ENCODE results near the gene LRRC17.
A peak's percentile ranks its signal among the peaks of the same experiment; 100 is the strongest.
"Not testable (repeated sequence)": the region's sequence is repeated elsewhere in the genome, so short reads cannot be mapped to it uniquely, and the experiment has no call there.

Gene LRRC17

DNA sequence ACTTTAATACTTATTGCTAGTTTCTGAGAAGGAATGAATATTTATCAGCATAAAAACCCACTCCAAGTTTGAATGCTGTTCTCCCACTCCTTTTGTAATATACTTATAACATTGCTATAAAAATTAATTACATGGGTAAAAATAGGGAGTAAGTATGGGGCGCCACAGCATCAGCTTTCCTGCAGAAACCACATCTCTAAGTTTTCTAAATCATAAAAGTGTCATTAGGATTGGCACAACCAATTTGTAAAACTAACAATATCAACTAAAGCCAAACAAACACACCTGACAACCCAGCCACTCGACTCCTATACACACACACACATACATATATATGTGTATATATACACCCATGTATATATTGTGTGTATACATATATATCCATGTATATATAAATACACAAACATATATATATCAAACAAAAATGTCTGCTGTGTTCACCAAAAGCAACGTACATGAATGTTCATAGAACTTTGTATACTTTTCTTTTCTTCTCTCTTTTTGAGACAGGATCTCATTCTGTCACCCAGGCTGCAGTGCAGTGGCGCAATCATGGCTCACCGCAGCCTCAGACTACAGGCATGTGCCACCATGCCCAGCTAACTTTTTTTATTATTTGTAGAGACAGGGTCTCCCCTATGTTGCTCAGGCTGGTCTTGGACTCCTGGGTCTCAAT, 14.8 kb upstream of the LRRC17 start:
- DNase-seq (ENCODE audit: low read depth), result no peak

- DNase-seq (ENCODE audit: low read depth), result no peak
Observed at GRCh38 chr7:102898532-102898859, 14.3 kb upstream of the LRRC17 start.

DNA sequence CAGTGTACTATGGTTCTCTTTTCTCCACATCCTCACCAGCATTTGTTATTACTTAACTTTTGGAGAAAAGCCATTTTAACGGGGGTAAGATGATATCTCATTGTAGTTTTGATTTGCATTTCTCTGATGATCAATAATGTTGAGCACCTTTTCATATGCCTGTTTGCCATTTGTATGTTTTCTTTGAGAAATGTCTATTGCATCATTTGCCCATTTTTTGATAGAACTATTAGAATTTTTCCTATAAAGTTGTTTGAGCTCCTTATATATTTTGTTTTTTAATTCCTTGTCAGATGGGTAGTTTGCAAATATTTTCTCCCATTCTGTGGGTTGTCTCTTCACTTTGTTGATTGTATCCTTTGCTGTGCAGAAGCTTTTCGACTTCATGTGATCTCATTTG, 10.7 kb upstream of the LRRC17 start:
- not testable (repeated sequence) for DNase-seq (ENCODE audit: low read depth)

GRCh38 chr7:102903576-102903975, 9.2 kb upstream of the LRRC17 start:
- DNase-seq (ENCODE audit: low read depth), result not testable (repeated sequence)

GRCh38 chr7:102908676-102909075, 4.1 kb upstream of the LRRC17 start:
- DNase-seq (ENCODE audit: low read depth), result no peak

DNA sequence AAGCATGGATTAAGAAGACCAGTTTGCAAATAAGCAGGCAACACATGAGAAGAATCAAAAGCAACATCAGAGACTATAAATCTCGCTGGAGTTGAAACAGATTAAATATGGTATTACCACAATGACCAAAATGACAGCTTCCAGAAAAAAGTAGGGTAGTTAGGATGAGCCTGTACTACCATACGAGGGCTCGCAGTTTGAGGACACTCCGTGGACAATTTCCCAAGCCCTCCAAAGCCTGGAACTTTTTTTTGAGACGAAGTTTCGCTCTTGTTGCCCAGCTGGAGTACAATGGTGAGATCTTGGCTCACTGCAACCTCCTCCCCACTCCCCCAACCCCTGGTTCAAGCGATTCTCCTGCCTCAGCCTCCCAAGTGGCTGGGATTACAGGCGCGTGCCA, 1.0 kb downstream of the LRRC17 start:
- no peak for DNase-seq (ENCODE audit: low read depth)

DNA sequence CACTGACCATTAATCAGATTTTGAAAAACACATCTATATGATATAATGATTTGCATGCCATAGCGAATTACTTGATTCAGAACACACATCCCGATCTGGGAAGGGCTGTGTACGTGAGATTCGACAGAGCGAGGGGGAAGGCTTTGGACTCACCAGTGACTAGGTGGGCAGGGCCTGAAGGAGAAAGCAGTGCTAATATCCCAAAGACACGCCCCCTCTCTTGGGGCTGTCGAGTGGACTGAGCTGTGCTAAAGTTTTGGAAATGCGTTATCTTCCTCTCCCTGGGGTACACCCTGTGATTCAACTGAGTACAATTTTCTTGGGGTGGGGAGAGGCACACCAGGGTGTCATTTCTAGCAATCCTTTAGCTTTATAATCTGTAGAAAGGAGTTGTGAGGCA, 1.8 kb downstream of the LRRC17 start:
- no peak for DNase-seq (ENCODE audit: low read depth)

GRCh38 chr7:102916426-102916825, 3.6 kb downstream of the LRRC17 start:
- DNase-seq (ENCODE audit: low read depth), result peak; percentile 52

DNA sequence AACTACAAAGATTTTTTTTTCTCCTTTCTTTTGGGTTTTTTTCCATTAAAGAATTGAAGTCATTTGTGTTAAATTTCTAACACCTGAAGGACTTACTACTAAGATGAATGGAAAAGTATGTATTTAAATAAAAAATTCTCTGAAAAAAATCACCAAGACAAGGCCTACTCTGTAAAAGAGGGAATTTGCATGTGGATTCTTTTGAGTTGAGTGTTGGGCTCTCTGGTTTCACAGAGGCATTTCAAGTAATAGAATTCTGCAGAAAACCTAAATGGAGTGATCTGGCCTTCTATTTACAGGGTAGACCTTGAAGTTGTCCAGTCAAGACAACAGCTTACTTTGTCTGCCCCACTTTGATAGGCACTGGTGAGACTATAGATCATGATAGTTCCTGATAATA, 4.1 kb downstream of the LRRC17 start:
- peak; percentile 42 for DNase-seq (ENCODE audit: low read depth)

DNA sequence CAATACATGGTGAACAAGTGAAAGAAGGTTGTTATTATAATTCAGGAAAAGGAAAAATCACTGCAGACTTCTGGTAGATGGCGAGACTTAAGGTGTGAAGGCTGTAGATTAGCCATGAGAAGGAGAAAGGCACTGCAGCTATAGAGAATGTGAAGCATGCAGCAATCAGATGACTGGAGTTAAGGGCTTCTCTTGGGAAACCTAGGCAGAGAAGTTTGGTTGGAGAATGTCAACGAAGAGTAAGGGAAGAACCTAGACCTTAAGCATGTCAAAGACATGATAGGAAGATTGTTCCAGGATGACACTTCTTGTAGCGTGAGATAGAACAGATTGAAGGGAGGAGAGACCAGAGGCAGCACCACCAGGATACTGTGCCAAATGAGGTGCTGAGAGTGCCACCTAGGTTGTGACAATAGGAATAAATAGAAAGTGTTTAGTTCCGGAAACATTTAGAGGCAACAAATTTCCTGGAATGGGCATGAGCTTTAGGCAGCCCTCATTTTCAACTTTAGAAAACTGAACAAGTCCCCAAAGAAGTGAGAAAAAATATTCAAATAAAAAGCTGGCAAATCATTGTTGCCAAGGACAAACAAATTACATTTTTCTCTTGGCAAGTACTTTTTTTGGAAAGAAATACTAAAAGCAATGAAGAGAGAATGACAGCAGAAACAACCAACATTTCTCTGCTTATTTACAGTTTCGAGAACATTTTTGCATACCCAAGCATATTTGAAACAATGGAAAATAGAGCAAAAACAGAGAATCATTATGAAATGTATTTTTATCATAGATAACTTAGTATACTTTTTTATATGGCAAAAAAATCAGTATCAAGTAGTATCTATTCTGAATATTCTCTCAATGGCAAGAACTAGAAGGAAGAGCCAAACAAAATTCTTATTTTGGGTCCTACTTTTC, 4.9 kb downstream of the LRRC17 start:
- DNase-seq (ENCODE audit: low read depth), result peak; percentile 41

- no peak for DNase-seq (ENCODE audit: low read depth)
Observed at GRCh38 chr7:102918845-102919244, 6.0 kb downstream of the LRRC17 start.

DNA sequence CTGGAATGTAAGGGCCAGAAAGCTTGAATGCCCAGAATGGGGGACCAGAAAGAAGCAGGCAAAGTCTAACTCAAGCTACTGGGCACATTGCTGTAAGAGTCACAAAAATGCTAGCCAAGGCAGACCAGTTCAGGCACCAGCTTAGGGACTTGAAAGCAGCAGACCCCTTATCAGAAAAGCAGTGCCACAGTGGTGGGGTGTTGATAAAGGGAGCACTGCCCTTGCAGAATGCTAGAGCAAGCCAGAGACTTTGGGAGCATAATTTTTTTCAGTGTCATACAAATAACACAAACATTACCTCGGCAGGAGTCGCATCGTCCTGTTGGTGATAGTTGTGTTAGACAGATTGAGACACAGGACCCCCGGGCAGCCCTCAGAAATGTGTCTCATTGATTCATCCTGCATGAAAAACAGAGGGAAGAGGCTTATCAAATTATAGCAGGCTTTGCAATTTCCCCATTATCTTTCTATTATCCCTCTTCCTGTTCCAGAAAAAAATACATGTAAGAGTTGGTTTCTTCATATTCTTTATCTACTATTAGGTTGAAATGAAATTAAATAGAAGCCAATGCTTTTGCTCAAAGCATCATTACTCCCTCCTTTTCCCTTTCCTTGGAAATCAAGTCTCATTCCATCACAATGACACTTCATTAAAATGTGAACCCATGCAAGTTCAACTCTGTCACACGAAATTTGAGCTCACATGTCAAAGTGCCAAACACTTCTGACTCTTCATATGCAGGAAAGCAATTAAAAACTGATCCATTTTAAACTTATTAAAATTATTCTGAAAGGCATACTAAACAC, 13.4 kb downstream of the LRRC17 start:
- no peak for DNase-seq (ENCODE audit: low read depth)

DNA sequence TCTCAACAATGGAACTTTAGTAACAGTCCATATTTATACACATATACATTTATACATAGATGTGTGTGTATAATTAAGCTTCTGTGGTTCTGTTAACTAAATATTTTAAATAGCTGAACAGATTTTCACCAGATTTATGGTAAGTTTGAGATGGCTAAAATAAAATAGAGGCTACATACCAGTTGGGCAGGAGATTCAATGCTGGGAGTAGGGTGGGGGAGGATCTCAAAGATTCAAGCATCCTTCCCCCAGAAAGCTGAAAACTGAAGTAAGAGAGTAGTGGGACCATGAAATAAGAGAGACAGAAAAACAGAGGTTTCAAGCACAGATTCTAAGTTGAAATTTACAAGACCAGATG, 14.0 kb downstream of the LRRC17 start:
- DNase-seq (ENCODE audit: low read depth), result no peak

- peak; percentile 78 for DNase-seq (ENCODE audit: low read depth)
Observed at GRCh38 chr7:102927312-102927933, 14.6 kb downstream of the LRRC17 start.

DNA sequence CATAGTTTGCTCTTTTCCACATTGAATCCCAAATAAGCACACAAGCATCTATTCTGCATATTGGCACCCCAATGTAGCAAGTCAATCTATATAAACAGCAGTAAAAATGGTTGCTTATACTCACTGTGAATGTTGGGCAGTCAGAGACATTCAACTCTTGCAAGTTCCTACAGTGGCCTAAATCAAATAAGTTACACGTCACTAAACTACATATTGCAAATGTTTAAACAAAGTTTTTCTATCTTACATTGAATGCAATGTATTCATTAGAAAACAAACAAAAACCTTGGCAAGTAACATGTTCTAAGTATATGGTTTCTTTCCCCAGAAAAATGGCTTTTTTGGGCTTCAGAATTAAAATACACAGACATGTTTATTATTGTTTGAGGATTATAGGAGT, 19.0 kb downstream of the LRRC17 start:
- no peak for DNase-seq (ENCODE audit: low read depth)

DNA sequence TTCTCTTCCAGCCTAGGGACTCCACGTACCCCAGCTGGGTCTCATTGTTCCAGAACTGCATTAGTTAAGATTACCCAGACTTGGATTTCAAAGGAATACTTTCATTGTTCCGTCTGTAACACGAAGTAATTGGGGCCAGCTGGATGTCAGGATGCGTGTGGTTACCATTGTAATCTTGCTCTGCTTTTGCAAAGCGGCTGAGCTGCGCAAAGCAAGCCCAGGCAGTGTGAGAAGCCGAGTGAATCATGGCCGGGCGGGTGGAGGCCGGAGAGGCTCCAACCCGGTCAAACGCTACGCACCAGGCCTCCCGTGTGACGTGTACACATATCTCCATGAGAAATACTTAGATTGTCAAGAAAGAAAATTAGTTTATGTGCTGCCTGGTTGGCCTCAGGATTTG, 21.0 kb downstream of the LRRC17 start:
- DNase-seq (ENCODE audit: low read depth), result peak; percentile 98

DNA sequence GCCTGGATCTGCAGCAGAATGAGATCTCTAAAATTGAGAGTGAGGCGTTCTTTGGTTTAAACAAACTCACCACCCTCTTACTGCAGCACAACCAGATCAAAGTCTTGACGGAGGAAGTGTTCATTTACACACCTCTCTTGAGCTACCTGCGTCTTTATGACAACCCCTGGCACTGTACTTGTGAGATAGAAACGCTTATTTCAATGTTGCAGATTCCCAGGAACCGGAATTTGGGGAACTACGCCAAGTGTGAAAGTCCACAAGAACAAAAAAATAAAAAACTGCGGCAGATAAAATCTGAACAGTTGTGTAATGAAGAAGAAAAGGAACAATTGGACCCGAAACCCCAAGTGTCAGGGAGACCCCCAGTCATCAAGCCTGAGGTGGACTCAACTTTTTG, 21.4 kb downstream of the LRRC17 start:
- no peak for DNase-seq (ENCODE audit: low read depth)

GRCh38 chr7:102934701-102935100, 21.9 kb downstream of the LRRC17 start:
- DNase-seq (ENCODE audit: low read depth), result peak; percentile 58

DNA sequence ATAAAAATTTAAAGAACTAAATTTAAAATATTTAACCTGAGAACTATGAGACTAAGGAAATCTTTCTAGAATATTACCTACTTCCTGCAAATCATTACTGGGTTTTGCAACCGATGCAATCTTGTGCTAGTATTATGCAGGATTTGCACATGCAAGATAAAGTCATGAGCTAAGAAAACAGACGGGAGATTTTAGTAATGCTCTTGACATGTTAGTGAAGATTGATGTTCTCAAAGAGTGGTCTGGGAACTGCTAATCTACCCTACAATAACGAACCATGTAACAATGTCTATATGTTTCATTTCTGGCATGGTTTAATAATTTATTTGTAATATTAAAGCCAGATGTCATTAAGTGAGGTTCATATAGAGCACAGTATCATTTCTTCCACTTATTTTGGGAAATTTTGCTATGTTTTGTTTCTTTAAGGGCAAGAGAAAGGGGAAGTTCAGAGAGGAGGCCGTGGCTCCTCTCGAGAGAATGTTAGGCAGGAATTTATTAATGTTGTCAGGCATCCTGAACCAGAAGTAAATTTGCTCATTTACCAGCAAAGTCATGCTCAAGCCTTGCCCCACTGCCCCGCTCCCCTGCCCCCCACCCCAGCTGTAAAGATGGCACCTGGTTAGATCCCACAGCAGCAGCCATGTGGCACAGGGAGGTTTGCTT, 22.8 kb downstream of the LRRC17 start:
- DNase-seq (ENCODE audit: low read depth), result peak; percentile 96

DNA sequence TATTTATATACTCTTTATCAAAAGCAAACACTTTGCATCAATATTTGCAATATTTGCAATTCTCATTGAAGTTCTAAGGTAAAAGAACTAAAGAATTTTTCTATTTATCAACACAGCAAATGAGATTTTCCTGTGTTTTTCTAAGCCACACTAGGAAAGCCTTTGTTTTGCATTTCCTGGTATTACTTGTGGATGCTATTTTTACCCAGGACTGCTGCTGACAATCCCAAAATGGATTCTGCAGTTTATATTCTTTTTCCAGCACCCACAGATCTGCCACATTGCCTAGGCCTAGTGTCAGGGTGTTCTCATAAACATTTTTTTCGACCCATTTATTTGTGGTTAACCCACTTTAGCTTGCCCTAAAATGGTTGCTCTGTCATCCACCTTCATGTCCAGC, 25.9 kb downstream of the LRRC17 start:
- DNase-seq (ENCODE audit: low read depth), result no peak

DNA sequence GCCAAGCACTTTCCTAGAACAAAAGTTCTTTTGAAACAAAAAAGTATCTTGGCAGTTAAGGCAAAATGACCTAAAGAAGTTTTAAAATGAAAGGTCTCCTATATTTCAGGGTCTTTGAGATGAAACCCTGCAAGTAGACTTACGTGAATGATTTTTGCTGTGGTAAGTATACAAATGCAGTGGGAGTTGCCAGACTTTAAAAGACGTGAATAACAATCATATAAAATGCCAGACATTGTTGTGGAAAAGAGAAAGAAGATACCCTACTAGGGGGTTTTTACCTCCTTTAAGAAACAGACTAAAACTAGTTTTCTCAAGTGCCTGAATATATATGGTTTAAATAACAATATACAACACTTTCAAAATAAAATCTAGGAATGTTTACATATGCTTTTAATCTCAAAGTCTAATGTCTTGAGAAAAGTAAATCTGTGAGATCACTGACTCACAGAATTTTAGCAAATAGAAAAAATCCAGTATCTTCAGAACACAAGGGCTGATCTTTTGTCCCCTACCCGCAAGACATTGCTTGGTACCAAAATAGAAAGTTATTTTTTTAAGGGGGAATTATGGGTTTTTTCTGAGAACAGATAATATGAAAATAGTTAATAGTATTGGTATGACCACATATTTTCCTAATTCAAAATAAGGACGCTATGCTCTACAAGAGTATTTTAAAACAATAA, 29.5 kb downstream of the LRRC17 start:
- peak; percentile 29 for DNase-seq (ENCODE audit: low read depth)
